ENCODE results near the gene BMAL1. TPM values are rescaled to one million over a fixed set of nuclear protein-coding genes. Genes with fewer than 3 reads are reported as not detected.

BMAL1 gene
- total and polyA plus RNA-seq, 2 donors (not counting 3 experiments of a cell fraction or from before 2014, with no cell fraction given): 5.8 to 10.1 TPM

GRCh38 chr11:13373216-13373615, 95.6 kb downstream of the BMAL1 start:
- FAIRE-seq: no peak
- no peaks in the 10 kb centered on the region for H3K79me2 ChIP-seq (ENCODE audit: control insufficient read depth, insufficient read depth, low read length)
- no peak overlapping the region for H2AFZ ChIP-seq (ENCODE audit: low read depth, low read length)
- POLR2A ChIA-PET: no interaction called here
- no peaks in the 10 kb centered on the region for H3K9me1 ChIP-seq (replicated peaks; ENCODE audit: control insufficient read depth, extremely low read depth, insufficient read depth, low read length)
- H3K4me2 ChIP-seq (ENCODE audit: insufficient read depth, low read length): no peak overlapping the region
- H3K9ac ChIP-seq (replicated peaks; ENCODE audit: extremely low read depth, insufficient read depth, low read length): no peak overlapping the region
- dilution Hi-C loops (cut with MboI; ENCODE audit: extremely low pct_ligation_motif_present, low sequenced_read_pairs): no loop called here
- H3K27ac ChIP-seq (ENCODE audit: insufficient read depth, low read depth, low read length): no peak overlapping the region
- no peak for TF ChIP-seq JUN (IDR thresholded peaks at IDR 0.05; ENCODE audit: borderline replicate concordance, insufficient read depth, insufficient read length, low read depth)
- no peak for TF ChIP-seq EZH2 (IDR thresholded peaks at IDR 0.05; ENCODE audit: borderline replicate concordance, low read depth, low read length, severe bottlenecking)
- TF ChIP-seq, protein P1, sequence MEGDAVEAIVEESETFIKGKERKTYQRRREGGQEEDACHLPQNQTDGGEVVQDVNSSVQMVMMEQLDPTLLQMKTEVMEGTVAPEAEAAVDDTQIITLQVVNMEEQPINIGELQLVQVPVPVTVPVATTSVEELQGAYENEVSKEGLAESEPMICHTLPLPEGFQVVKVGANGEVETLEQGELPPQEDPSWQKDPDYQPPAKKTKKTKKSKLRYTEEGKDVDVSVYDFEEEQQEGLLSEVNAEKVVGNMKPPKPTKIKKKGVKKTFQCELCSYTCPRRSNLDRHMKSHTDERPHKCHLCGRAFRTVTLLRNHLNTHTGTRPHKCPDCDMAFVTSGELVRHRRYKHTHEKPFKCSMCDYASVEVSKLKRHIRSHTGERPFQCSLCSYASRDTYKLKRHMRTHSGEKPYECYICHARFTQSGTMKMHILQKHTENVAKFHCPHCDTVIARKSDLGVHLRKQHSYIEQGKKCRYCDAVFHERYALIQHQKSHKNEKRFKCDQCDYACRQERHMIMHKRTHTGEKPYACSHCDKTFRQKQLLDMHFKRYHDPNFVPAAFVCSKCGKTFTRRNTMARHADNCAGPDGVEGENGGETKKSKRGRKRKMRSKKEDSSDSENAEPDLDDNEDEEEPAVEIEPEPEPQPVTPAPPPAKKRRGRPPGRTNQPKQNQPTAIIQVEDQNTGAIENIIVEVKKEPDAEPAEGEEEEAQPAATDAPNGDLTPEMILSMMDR (IDR thresholded peaks at IDR 0.05; ENCODE audit: extremely low read depth in 1 of 2, insufficient read depth in 1 of 2, low read depth in 1 of 2, low read length in 2 of 2): no peak
- TF ChIP-seq POLR2A (IDR thresholded peaks at IDR 0.05; ENCODE audit: low read depth, low read length): no peak
- TF ChIP-seq GATA2 (IDR thresholded peaks at IDR 0.05; ENCODE audit: insufficient read depth, insufficient read length, low read depth, low read length): no peak
- H3K36me3 ChIP-seq (ENCODE audit: control insufficient read depth in 2 of 2, extremely low read depth in 1 of 2, insufficient read depth in 2 of 2, low read length in 2 of 2): peaks cover 0 to 4% of the 10 kb centered on the region in 2 experiments
- CTCF ChIA-PET: interaction anchor here (0.9 to 1.6 kb wide), 5 partner anchors 9 to 163 kb away, joined by 3 to 6 read pairs (median 4); no protein-coding TSS in a partner anchor
- H4K20me1 ChIP-seq (replicated peaks; ENCODE audit: control insufficient read depth, extremely low read depth, insufficient read depth, low read length): no peaks in the 10 kb centered on the region
- DNase-seq (ENCODE audit: low read depth, low spot score): no peak
- BruUV-seq (replicated peaks): no TSS peak
- no peak overlapping the region for H3K4me3 ChIP-seq (replicated peaks in 1 of 3; ENCODE audit: insufficient read depth in 1 of 3, low read depth in 1 of 3, low read length in 3 of 3)
- intact Hi-C loops (cut with micrococcal nuclease): no loop called here
- H3K27me3 ChIP-seq (ENCODE audit: control insufficient read depth in 2 of 2, insufficient read depth in 2 of 2, low read length in 2 of 2): no peaks in the 10 kb centered on the region
- H3K9me3 ChIP-seq (replicated peaks; ENCODE audit: control insufficient read depth, insufficient read depth, low read length): no peaks in the 10 kb centered on the region
- peaks cover 16% of the 10 kb centered on the region for H3K4me1 ChIP-seq (ENCODE audit: control insufficient read depth, extremely low read depth, insufficient read depth, low read length)

GRCh38 chr11:13375798-13376197, 98.2 kb downstream of the BMAL1 start:
- Histone ChIP-seq H3K79me2 (ENCODE audit: control insufficient read depth, insufficient read depth, low read length) (no peaks in the 10 kb centered on the region), H3K27me3 (ENCODE audit: control insufficient read depth in 2 of 2, insufficient read depth in 2 of 2, low read length in 2 of 2) (no peaks in the 10 kb centered on the region), H3K4me2 (ENCODE audit: insufficient read depth, low read length) (peak overlapping the region; percentile 35), H3K9me1 (replicated peaks; ENCODE audit: control insufficient read depth, extremely low read depth, insufficient read depth, low read length) (no peaks in the 10 kb centered on the region), H3K4me3 (replicated peaks in 1 of 3; ENCODE audit: insufficient read depth in 1 of 3, low read depth in 1 of 3, low read length in 3 of 3) (no peak overlapping the region), H3K36me3 (ENCODE audit: control insufficient read depth in 2 of 2, extremely low read depth in 1 of 2, insufficient read depth in 2 of 2, low read length in 2 of 2) (peaks cover 0 to 5% of the 10 kb centered on the region in 2 experiments), H3K27ac (ENCODE audit: insufficient read depth, low read depth, low read length) (peak overlapping the region; percentile 24), H3K4me1 (ENCODE audit: control insufficient read depth, extremely low read depth, insufficient read depth, low read length) (peaks cover 16% of the 10 kb centered on the region), H3K9ac (replicated peaks; ENCODE audit: extremely low read depth, insufficient read depth, low read length) (no peak overlapping the region), H4K20me1 (replicated peaks; ENCODE audit: control insufficient read depth, extremely low read depth, insufficient read depth, low read length) (no peaks in the 10 kb centered on the region), H2AFZ (ENCODE audit: low read depth, low read length) (no peak overlapping the region), H3K9me3 (replicated peaks; ENCODE audit: control insufficient read depth, insufficient read depth, low read length) (no peaks in the 10 kb centered on the region)
- intact Hi-C loops (cut with micrococcal nuclease): no loop called here
- TF ChIP-seq, protein P2, sequence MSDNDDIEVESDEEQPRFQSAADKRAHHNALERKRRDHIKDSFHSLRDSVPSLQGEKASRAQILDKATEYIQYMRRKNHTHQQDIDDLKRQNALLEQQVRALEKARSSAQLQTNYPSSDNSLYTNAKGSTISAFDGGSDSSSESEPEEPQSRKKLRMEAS (IDR thresholded peaks at IDR 0.05; ENCODE audit: insufficient read depth, insufficient read length): no peak
- TF ChIP-seq GATA2 (IDR thresholded peaks at IDR 0.05; ENCODE audit: insufficient read depth, insufficient read length, low read depth, low read length) (peak; percentile 31), POLR2AphosphoS5 (IDR thresholded peaks at IDR 0.05; ENCODE audit: insufficient read depth, low read depth, low read length) (peak; percentile 28)
- POLR2A ChIA-PET: interaction anchor here (1.0 kb wide), 1 partner anchor 11 kb away, joined by 3 read pairs; no protein-coding TSS in a partner anchor
- DNase-seq (ENCODE audit: low read depth, low spot score) (peak; percentile 57), FAIRE-seq (peak; percentile 91)
- BruUV-seq (replicated peaks): no TSS peak
- dilution Hi-C loops (cut with MboI; ENCODE audit: extremely low pct_ligation_motif_present, low sequenced_read_pairs): no loop called here
- CTCF ChIA-PET: interaction anchor here (1.0 to 2.2 kb wide), 8 partner anchors 10 to 165 kb away, joined by 3 to 35 read pairs (median 6); partner anchors contain the start of gene BTBD10
